Transverse colon (tissue), 4 donors: ENCODE results near the gene ANKRD11.

Experiments used
- CTCF ChIP-seq, 5 experiments: fragments of 200-600 bp in 3 of 5; fragments of 450-650 bp in 2 of 5; sonication (generic) in 3 of 5; IDR thresholded peaks; 1 replicate in 2 of 5; 2 replicates in 3 of 5; pipeline ENCODE4 v1.5.1; 2016 to 2017; ENCODE audit warnings: antibody characterized with exemption in 5 of 5, inconsistent platforms in 3 of 5, mild to moderate bottlenecking in 2 of 5, moderate library complexity in 1 of 5
- POLR2A ChIP-seq: fragments of 450-650 bp; IDR thresholded peaks from one replicate; pipeline ENCODE4 v1.6.1; 2016; ENCODE audit warnings: antibody characterized with exemption, mild to moderate bottlenecking, moderate library complexity
- POLR2AphosphoS5 ChIP-seq, 3 donors: sonication (generic); formaldehyde crosslinking; IDR thresholded peaks; one replicate each; pipeline ENCODE4 v1.6.1; 2016; ENCODE audit warnings: antibody characterized with exemption in 3 of 3

DNA sequence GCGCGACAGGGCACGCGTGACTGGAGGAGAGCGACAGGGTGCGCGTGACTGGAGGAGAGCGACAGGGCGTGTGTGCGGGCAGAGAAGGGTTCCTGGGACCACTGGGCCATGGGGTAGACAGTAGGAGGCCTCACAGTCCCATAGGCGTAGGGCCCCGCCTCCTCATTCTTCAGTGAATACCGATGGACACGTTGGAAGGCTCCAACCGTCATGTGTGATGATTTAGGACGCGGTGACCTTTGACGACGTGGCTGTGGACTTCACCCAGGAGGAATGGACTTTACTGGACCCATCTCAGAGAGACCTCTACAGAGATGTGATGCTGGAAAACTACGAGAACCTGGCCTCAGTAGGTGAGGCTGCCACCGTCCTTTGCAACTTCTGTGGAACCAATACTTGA, 267.4 kb downstream of the ANKRD11 start:
- TF ChIP-seq CTCF (IDR thresholded peaks at IDR 0.05) (no peak), POLR2A (no peak), POLR2AphosphoS5 (IDR thresholded peaks at IDR 0.05) (no peak)
